Activated naive CD4-positive, alpha-beta T cell treated with anti-CD3 and anti-CD28 coated beads for 36 hours (primary cell): ENCODE results near the gene SOWAHC. TPM values are rescaled to one million over a fixed set of nuclear protein-coding genes. Genes with fewer than 3 reads are reported as not detected.

Experiments used
- CTCF ChIA-PET: fragments of 350-600 bp; sonication (Branson Sonifier 250); formaldehyde crosslinking; loops from one replicate; lab custom pipeline; 2021; ENCODE audit warnings: antibody characterized with exemption; lab: Charles Lee
- DNase-seq: peaks from one replicate; pipeline ENCODE4 v3.0.0-alpha.2; 2020
- H3K27ac Mint-ChIP-seq: one replicate; pipeline ENCODE4 v1.8.0; 2021; ENCODE audit warnings: mild to moderate bottlenecking, mixed read lengths
- H3K27me3 Mint-ChIP-seq: one replicate; pipeline ENCODE4 v1.8.0; 2021; ENCODE audit warnings: low read depth, mixed read lengths
- H3K36me3 Mint-ChIP-seq: one replicate; pipeline ENCODE4 v1.8.0; 2021; ENCODE audit warnings: low read depth, mixed read lengths
- H3K4me1 Mint-ChIP-seq: one replicate; pipeline ENCODE4 v1.8.0; 2021; ENCODE audit warnings: low read depth, mixed read lengths
- H3K4me3 Mint-ChIP-seq: one replicate; pipeline ENCODE4 v1.8.0; 2021; ENCODE audit warnings: mild to moderate bottlenecking, moderate library complexity, mixed read lengths
- H3K9me3 Mint-ChIP-seq: one replicate; pipeline ENCODE4 v1.8.0; 2021; ENCODE audit warnings: mixed read lengths
- intact Hi-C: fragments of 100-400 bp; cut with micrococcal nuclease; formaldehyde crosslinking; loops from one replicate; pipeline ENCODE4 v1.15.1; 2023
- total RNA-seq, 2 experiments: library from RNA; stranded (reverse); gene quantifications; one replicate each; pipeline ENCODE4 v1.2.3, GENCODE V29; 2021

SOWAHC gene
- total RNA-seq, 2 experiments from 2014 or later, result 0.38 to 0.44 TPM

GRCh38 chr2:109659396-109660045 lies 45.4 kb downstream of the SOWAHC start:
- no peak for DNase-seq
- Mint-ChIP-seq H3K4me3 (no peak overlapping the region), H3K27me3 (peaks cover 3% of the 10 kb centered on the region), H3K4me1 (no peaks in the 10 kb centered on the region), H3K27ac (no peak overlapping the region), H3K36me3 (no peaks in the 10 kb centered on the region), H3K9me3 (no peaks in the 10 kb centered on the region)
- intact Hi-C loops, result no loop called here
- CTCF ChIA-PET, result no interaction called here

GRCh38 chr2:109660046-109660860 lies 46.1 kb downstream of the SOWAHC start:
- Mint-ChIP-seq H3K36me3 (no peaks in the 10 kb centered on the region), H3K4me3 (no peak overlapping the region), H3K27ac (no peak overlapping the region), H3K4me1 (no peaks in the 10 kb centered on the region), H3K27me3 (peaks cover 3% of the 10 kb centered on the region), H3K9me3 (no peaks in the 10 kb centered on the region)
- CTCF ChIA-PET, result interaction anchor here (0.6 to 0.7 kb wide), 2 partner anchors 31 to 150 kb away, joined by 3 read pairs; no protein-coding TSS in a partner anchor
- intact Hi-C loops, result no loop called here
- no peak for DNase-seq

- DNase-seq, result no peak
- Mint-ChIP-seq H3K4me3 (no peak overlapping the region), H3K27me3 (peaks cover 5% of the 10 kb centered on the region), H3K27ac (no peak overlapping the region), H3K4me1 (no peaks in the 10 kb centered on the region), H3K36me3 (no peaks in the 10 kb centered on the region), H3K9me3 (no peaks in the 10 kb centered on the region)
- intact Hi-C loops, result loop anchor here (1.0 kb wide), 1 partner anchor 117 kb away; no protein-coding TSS in a partner anchor
- CTCF ChIA-PET, result interaction anchor here (0.6 to 1.3 kb wide), 7 partner anchors 18 to 118 kb away, joined by 3 to 5 read pairs (median 4); no protein-coding TSS in a partner anchor
Measured at GRCh38 chr2:109662889-109663288, 48.7 kb downstream of the SOWAHC start.

- Mint-ChIP-seq H3K9me3 (no peaks in the 10 kb centered on the region), H3K36me3 (no peaks in the 10 kb centered on the region), H3K4me3 (no peak overlapping the region), H3K27ac (no peak overlapping the region), H3K4me1 (no peaks in the 10 kb centered on the region), H3K27me3 (peaks cover 5% of the 10 kb centered on the region)
- intact Hi-C loops, result loop anchor here (1.0 kb wide), 1 partner anchor 117 kb away; no protein-coding TSS in a partner anchor
- DNase-seq, result no peak
- CTCF ChIA-PET, result interaction anchor here (0.9 to 1.0 kb wide), 2 partner anchors 51 to 119 kb away, joined by 4 to 5 read pairs; no protein-coding TSS in a partner anchor
Measured at GRCh38 chr2:109663721-109664120, 49.6 kb downstream of the SOWAHC start.

GRCh38 chr2:109666466-109666865 lies 52.3 kb downstream of the SOWAHC start:
- peaks cover 5% of the 10 kb centered on the region for H3K27me3 Mint-ChIP-seq
- no peak for DNase-seq
- intact Hi-C loops, result no loop called here
- CTCF ChIA-PET, result no interaction called here
- H3K9me3 Mint-ChIP-seq, result no peaks in the 10 kb centered on the region
- no peaks in the 10 kb centered on the region for H3K4me1 Mint-ChIP-seq
- no peak overlapping the region for H3K4me3 Mint-ChIP-seq
- H3K36me3 Mint-ChIP-seq, result no peaks in the 10 kb centered on the region
- no peak overlapping the region for H3K27ac Mint-ChIP-seq

Other genes with a start within 250 kb of the SOWAHC start
- gene SEPTIN10, start 398 bp upstream of the SOWAHC start, total RNA-seq, result 1 to 10 TPM; 2.3 to 2.7 TPM
- 10 to 100 TPM; 36.7 to 37.5 TPM for gene RGPD5, start 179.9 kb downstream of the SOWAHC start, total RNA-seq